Breast epithelium (tissue), 3 donors: ENCODE results near the gene THBS3.

Experiments
- POLR2A ChIP-seq: fragments of 450-650 bp; IDR thresholded peaks from one replicate; pipeline ENCODE4 v1.6.1; 2016; ENCODE audit warnings: antibody characterized with exemption, mild to moderate bottlenecking, moderate library complexity
- POLR2AphosphoS5 ChIP-seq, 3 donors: sonication (generic); formaldehyde crosslinking; IDR thresholded peaks; one replicate each; pipeline ENCODE4 v1.6.1; 2017; ENCODE audit warnings: antibody characterized with exemption in 3 of 3
- TF ChIP-seq, protein P1 (sequence below), 3 donors: fragments of 450-650 bp; IDR thresholded peaks; one replicate each; pipeline ENCODE4 v1.5.1; 2016 to 2017; ENCODE audit warnings: antibody characterized with exemption in 3 of 3, mild to moderate bottlenecking in 3 of 3, moderate library complexity in 3 of 3

DNA sequence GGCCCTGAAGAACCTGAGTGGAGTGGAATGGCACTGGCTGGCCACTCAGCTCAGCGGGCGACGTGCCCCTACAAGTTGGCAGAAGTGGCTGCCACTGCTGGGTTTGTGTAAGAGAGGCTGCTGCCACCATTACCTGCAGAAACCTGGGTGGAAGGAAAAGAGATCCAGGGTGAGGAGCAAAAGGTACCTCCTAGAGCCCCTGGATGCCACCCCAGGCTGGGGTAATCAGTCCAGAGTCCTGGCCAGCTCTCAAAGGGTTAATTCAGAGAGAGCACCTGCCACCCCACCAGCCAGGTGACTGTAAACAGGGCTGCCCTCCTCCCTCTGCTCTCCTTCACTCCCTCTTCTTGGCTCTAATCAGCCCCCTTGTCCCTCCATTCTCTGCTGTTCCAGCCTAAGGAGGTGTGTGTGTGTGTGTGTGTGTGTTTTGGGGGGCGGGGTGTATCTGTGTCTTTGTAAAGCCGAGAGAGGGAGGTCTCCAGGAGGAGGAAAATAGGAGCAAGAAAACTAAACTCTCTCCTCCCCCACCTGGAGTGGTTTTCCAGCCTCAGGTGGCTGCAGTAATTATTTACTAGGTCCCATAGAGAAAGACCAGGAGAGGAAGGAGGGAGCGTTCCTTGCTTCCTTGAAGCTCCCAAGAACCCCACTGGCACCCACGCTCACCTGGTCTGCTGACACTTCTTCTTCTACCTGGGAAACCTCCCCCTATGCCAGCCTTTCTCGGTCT, 21.5 kb downstream of the THBS3 start:
- TF ChIP-seq POLR2A (no peak), POLR2AphosphoS5 (IDR thresholded peaks at IDR 0.05) (no peak)
- TF ChIP-seq, protein P1, sequence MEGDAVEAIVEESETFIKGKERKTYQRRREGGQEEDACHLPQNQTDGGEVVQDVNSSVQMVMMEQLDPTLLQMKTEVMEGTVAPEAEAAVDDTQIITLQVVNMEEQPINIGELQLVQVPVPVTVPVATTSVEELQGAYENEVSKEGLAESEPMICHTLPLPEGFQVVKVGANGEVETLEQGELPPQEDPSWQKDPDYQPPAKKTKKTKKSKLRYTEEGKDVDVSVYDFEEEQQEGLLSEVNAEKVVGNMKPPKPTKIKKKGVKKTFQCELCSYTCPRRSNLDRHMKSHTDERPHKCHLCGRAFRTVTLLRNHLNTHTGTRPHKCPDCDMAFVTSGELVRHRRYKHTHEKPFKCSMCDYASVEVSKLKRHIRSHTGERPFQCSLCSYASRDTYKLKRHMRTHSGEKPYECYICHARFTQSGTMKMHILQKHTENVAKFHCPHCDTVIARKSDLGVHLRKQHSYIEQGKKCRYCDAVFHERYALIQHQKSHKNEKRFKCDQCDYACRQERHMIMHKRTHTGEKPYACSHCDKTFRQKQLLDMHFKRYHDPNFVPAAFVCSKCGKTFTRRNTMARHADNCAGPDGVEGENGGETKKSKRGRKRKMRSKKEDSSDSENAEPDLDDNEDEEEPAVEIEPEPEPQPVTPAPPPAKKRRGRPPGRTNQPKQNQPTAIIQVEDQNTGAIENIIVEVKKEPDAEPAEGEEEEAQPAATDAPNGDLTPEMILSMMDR (IDR thresholded peaks at IDR 0.05) = no peak
